ENCODE data around the gene DGUOK. TPM values are rescaled to one million over a fixed set of nuclear protein-coding genes. Genes with fewer than 3 reads are reported as not detected.

The DGUOK gene
- total RNA-seq, 2 donors from 2014 or later = 61.1 to 85.2 TPM

DNA sequence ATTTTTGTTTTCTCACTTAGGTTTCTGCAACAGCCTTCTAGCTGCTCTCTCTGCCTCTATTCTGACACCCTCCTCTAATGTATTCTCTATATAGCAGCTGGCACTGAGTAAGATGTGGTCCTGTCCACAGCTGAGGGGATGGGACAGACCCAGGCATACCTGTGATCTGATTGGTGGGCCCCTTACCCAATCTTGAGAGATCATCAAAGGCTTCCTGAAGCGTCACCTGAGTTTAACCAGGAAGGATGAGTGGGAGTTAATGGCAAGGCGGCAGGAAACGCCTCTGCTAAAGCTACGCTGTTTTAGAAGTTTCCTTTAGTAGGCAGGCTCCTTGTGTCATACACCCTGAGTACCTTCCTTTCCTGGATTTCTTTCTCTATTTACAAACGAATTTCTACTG is 52.3 kb downstream of the DGUOK start:
- Mint-ChIP-seq H3K9me3 (no peaks in the 10 kb centered on the region), H3K27me3 (ENCODE audit: insufficient read depth) (peaks cover 64% of the 10 kb centered on the region), H3K27ac (no peak overlapping the region)

GRCh38 chr2:73979686-73980085 is 53.0 kb downstream of the DGUOK start:
- Mint-ChIP-seq H3K4me1 (peaks cover 23% of the 10 kb centered on the region), H3K4me3 (no peak overlapping the region), H3K36me3 (ENCODE audit: low read depth) (no peaks in the 10 kb centered on the region), H3K9me3 (no peaks in the 10 kb centered on the region), H3K27me3 (ENCODE audit: insufficient read depth) (peaks cover 63% of the 10 kb centered on the region), H3K27ac (no peak overlapping the region)
- Histone ChIP-seq H3K27me3 (ENCODE audit: control insufficient read depth, insufficient read depth, low read length, poor library complexity, severe bottlenecking) (peaks cover 9% of the 10 kb centered on the region), H3K9me3 (ENCODE audit: control insufficient read depth, low read length) (no peaks in the 10 kb centered on the region), H3K4me1 (ENCODE audit: control insufficient read depth, insufficient read depth, low read length) (peaks cover 6% of the 10 kb centered on the region), H3K27ac (ENCODE audit: low read depth, low read length) (no peak overlapping the region), H3K4me3 (ENCODE audit: low read length) (no peak overlapping the region), H3K9ac (ENCODE audit: extremely low read depth, low read length, poor library complexity, severe bottlenecking) (no peak overlapping the region), H3K36me3 (ENCODE audit: control insufficient read depth, insufficient read depth, low read length) (no peaks in the 10 kb centered on the region)
- no peak for TF ChIP-seq CTCF (conservative IDR thresholded peaks at IDR 0.05)
- WGBS, 2 experiments (ENCODE audit: insufficient coverage in 1 of 2, insufficient read length in 1 of 2) = 67 to 68% methylated on average over 3 of the region's 3 CpGs
- DNase-seq = no peak

More for the DNA sequence above, 52.3 kb downstream of the DGUOK start:
- H3K4me1 Mint-ChIP-seq = peaks cover 23% of the 10 kb centered on the region
- H3K9me3 ChIP-seq (ENCODE audit: control insufficient read depth, low read length) = no peaks in the 10 kb centered on the region
- WGBS, 2 experiments (ENCODE audit: insufficient coverage in 1 of 2, insufficient read length in 1 of 2) = 71 to 75% methylated on average over 5 of the region's 5 CpGs
- peak; percentile 82 for DNase-seq
- peaks cover 6% of the 10 kb centered on the region for H3K4me1 ChIP-seq (ENCODE audit: control insufficient read depth, insufficient read depth, low read length)
- no peak overlapping the region for H3K27ac ChIP-seq (ENCODE audit: low read depth, low read length)
- no peak overlapping the region for H3K9ac ChIP-seq (ENCODE audit: extremely low read depth, low read length, poor library complexity, severe bottlenecking)
- H3K27me3 ChIP-seq (ENCODE audit: control insufficient read depth, insufficient read depth, low read length, poor library complexity, severe bottlenecking) = peaks cover 9% of the 10 kb centered on the region
- H3K36me3 ChIP-seq (ENCODE audit: control insufficient read depth, insufficient read depth, low read length) = no peaks in the 10 kb centered on the region
- H3K36me3 Mint-ChIP-seq (ENCODE audit: low read depth) = no peaks in the 10 kb centered on the region
- H3K4me3 Mint-ChIP-seq = no peak overlapping the region
- no peak for TF ChIP-seq CTCF (conservative IDR thresholded peaks at IDR 0.05)
- H3K4me3 ChIP-seq (ENCODE audit: low read length) = no peak overlapping the region

- Mint-ChIP-seq H3K36me3 (ENCODE audit: low read depth) (no peaks in the 10 kb centered on the region), H3K27me3 (ENCODE audit: insufficient read depth) (peaks cover 63% of the 10 kb centered on the region), H3K9me3 (no peaks in the 10 kb centered on the region), H3K4me1 (peaks cover 23% of the 10 kb centered on the region), H3K4me3 (peak overlapping the region; percentile 62), H3K27ac (no peak overlapping the region)
- peaks cover 6% of the 10 kb centered on the region for H3K4me1 ChIP-seq (ENCODE audit: control insufficient read depth, insufficient read depth, low read length)
- H3K4me3 ChIP-seq (ENCODE audit: low read length) = peak overlapping the region; percentile 77
- no peaks in the 10 kb centered on the region for H3K9me3 ChIP-seq (ENCODE audit: control insufficient read depth, low read length)
- peaks cover 9% of the 10 kb centered on the region for H3K27me3 ChIP-seq (ENCODE audit: control insufficient read depth, insufficient read depth, low read length, poor library complexity, severe bottlenecking)
- H3K36me3 ChIP-seq (ENCODE audit: control insufficient read depth, insufficient read depth, low read length) = no peaks in the 10 kb centered on the region
- WGBS, 2 experiments (ENCODE audit: insufficient coverage in 1 of 2, insufficient read length in 1 of 2) = 89 to 100% methylated on average over 2 of the region's 2 CpGs
- no peak overlapping the region for H3K9ac ChIP-seq (ENCODE audit: extremely low read depth, low read length, poor library complexity, severe bottlenecking)
- DNase-seq = no peak
- no peak overlapping the region for H3K27ac ChIP-seq (ENCODE audit: low read depth, low read length)
- TF ChIP-seq CTCF (conservative IDR thresholded peaks at IDR 0.05) = no peak
Measured at GRCh38 chr2:73980566-73980965, 53.9 kb downstream of the DGUOK start.

Measured in endodermal cell (in vitro differentiated cells).